NCI-H748 (cell line): ENCODE results near the gene PAQR8.

Experiments used
- DNase-seq: peaks from one replicate; lab custom pipeline; 2025; ENCODE audit not compliant: unreplicated experiment; lab: John Stamatoyannopoulos, UW

PAQR8 gene, protein sequence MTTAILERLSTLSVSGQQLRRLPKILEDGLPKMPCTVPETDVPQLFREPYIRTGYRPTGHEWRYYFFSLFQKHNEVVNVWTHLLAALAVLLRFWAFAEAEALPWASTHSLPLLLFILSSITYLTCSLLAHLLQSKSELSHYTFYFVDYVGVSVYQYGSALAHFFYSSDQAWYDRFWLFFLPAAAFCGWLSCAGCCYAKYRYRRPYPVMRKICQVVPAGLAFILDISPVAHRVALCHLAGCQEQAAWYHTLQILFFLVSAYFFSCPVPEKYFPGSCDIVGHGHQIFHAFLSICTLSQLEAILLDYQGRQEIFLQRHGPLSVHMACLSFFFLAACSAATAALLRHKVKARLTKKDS

GRCh38 chr6:52361945-52362442 is at the start of gene PAQR8:
Gene PAQR8, plus strand, starts transcription at chr6:52362151. Its CDS starts 41,063 bp downstream, at chr6:52403214.
- DNase-seq, result peak; percentile 86

GRCh38 chr6:52312461-52312860 is 49.5 kb upstream of the PAQR8 start:
- no peak for DNase-seq

- DNase-seq, result no peak
Measured at GRCh38 chr6:52314752-52315151, 47.2 kb upstream of the PAQR8 start.

DNA sequence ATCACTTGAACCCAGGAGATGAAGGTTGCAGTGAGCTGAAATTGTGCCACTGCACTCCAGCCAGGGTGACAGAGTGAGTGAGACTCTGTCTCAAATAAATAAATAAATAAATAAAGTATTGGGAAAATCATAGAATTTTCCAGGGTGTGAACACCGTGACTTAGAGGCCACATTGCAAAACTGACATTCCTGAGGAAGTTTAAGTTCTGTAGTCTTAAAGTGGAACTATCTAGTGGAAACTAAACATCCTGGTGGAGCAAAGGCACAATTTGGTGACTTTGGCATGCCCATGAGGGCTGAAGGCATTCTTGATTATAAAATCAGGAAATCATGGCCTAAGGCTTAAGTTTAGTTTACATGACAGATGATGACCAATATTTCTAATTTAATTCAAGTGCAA is 44.7 kb upstream of the PAQR8 start:
- DNase-seq, result no peak

GRCh38 chr6:52317841-52318581 is 43.9 kb upstream of the PAQR8 start:
- DNase-seq, result no peak

GRCh38 chr6:52324189-52324588 is 37.8 kb upstream of the PAQR8 start:
- DNase-seq, result no peak

DNA sequence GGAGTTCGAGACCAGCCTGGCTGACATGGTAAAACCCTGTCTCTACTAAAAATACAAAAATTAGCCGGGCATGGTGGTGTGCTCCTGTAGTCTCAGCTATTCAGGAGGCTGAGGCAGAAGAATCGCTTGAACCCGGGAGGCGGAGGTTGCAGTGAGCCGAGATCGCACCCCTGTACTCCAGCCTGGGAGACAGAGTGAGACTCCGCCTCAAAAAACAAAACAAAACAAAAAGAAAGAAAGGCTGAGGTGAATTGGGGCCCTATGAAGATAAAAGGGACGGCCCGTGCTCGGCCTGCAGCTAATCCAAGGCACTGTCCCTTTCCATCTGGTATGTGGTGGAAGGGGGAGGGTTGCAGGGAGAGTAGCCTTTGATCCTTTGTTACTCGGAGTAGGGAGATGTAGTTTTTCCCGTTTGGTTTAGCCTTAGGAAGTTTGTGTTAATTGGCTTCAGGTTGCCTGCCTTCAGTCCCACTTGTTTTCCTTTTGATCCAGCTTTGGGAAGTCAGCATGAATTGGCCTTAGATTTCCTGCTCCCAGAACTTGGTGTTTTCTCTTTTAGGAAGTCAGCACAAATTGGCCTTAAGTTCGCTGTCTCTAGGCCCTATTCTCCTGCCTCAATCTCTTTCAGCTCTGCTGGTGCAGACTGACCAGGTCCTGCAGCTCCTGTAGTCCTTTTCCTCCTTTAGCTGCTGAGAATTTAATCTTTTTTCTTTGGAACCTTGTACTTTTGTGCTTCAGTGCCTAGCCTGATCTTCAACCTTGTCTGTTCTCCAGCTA is 36.1 kb upstream of the PAQR8 start:
- no peak for DNase-seq

GRCh38 chr6:52326540-52327364 is 35.2 kb upstream of the PAQR8 start:
- DNase-seq, result no peak

- DNase-seq, result peak; percentile 13
Measured at GRCh38 chr6:52328303-52328662, 33.7 kb upstream of the PAQR8 start.

DNA sequence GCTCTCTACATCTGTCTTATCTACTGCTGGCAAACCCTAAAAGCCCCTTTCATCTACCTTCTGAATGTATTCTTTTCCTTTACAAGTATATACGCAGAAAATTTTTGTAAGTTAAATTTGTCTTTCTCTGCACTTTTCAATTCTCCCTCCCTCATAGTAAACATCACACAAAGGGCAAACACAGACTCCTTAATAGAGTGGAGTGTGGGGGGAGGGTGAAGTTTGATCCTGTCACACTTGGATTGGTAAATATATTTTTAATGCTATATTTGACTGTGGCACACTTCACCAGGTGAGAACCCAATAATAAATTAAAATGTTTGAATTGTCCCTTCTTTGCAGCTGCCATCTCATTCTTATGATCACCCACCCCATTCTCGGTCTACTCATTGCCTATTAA is 33.2 kb upstream of the PAQR8 start:
- peak; percentile 65 for DNase-seq

GRCh38 chr6:52330470-52330869 is 31.5 kb upstream of the PAQR8 start:
- no peak for DNase-seq

GRCh38 chr6:52331793-52332457 is 30.0 kb upstream of the PAQR8 start:
- DNase-seq, result no peak

DNA sequence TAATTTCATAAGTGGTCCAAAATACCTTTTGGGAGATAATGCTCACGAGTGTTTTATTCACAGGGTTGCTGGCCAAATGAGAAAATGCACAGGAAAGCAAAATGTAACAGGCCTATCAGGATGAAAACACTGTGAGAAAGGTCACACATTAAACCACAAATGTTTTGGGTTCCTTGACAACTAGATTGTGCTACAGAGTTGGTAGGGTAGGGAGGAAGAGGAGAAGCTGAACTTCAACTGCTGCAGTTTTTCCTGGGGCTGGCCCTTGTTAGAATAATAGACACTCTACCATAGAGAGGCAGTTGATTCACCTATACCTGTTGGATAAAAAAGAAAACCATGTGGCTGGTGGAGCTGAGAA is 28.1 kb upstream of the PAQR8 start:
- no peak for DNase-seq

DNA sequence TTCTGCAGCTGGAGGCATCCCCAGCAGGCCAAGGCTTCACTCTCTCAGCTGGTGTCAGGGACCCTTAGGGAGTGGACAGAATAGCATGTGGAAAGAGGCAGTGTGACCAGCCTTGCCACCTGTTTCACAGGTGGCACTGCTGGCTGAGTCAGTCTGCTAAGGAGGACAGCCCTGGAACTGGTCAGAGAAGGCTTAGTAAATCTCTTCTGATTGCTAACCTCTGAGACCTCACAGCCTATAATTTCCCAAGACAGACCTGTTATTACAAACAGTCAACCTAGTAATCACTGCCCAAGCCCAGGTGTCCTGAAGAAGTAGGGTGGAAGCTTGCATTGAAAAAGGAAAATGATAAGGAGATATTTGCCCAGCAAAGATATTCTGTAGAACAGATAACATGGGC is 26.4 kb upstream of the PAQR8 start:
- no peak for DNase-seq

DNA sequence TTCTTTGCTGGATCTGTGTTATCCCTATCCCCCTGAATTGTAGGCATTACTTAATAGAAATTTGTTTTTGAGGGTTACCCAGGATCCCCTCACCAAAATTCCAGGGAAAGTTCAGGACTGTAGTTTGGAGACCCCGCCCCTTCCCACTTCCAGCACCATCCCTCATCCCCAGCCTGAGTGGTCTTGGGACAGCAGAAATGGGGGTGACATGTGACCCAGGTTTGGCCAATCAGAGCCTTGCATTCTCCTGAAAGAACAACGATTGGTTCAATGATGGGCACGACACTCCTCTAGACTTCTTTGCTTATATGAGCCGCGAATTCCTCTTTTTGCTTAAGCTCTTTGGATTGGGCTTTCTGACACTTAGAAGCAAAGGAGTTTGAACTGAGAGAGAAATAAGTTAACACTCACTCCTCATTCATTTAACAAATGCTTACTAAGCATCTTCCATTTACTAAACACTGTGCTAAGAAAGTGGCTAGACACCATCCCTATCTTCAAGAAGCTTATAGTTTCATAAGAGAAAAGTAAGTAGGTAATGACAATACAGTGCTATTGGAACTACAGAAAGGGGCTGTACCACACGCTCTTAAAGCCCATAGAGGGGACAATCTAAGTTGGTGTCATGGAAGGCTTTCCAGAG is 24.9 kb upstream of the PAQR8 start:
- no peak for DNase-seq

DNA sequence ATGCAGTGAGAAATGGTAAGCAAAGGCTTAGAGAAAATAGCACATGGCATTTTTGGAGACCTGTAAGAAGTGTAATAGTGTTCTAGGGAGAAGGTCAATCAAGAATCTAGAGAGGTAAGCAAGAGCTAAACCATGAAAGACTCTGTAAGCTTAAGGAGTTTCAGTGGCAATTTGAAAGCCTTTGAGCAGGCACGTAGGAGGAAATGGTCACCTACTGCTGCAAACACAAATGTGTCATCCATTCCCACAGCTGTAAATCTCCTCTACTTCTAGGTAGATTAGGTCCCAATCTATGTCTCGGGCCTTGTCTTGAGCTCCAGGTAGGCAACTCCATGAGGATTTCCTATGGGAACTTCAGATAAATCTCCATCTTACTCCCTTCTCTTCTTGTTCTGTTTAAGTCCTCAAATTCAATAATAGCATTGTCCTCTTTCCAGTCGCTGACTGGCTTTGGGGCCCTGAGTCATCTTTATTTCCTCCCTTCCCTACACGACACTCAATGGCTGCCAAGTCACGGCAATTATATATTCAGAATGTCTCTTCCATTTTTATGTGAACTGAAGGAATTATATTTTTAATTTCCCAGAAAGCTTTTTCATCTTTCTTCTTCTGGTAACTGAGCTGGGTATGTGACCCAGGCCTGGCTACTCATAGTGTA is 24.2 kb upstream of the PAQR8 start:
- DNase-seq, result no peak

- no peak for DNase-seq
Measured at GRCh38 chr6:52340603-52340880, 21.4 kb upstream of the PAQR8 start.

- DNase-seq, result no peak
Measured at GRCh38 chr6:52341561-52342260, 20.2 kb upstream of the PAQR8 start.

- DNase-seq, result no peak
Measured at GRCh38 chr6:52345311-52345710, 16.6 kb upstream of the PAQR8 start.
